ENCODE measurements around the gene NOL4.
"Not testable (repeated sequence)": the region's sequence is repeated elsewhere in the genome, so short reads cannot be mapped to it uniquely, and the experiment has no call there.

NOL4 gene

GRCh38 chr18:34224423-34225217 is at the start of gene NOL4:
Gene NOL4 (minus strand): TSS chr18:34224913. CDS start chr18:34223253, 1,660 bp downstream.
- DNase-seq: no peak

- DNase-seq: not testable (repeated sequence)
These were observed 41.3 kb upstream of the NOL4 start for GRCh38 chr18:34266029-34266428.

GRCh38 chr18:34261865-34262780 is 37.4 kb upstream of the NOL4 start:
- no peak for DNase-seq

- no peak for DNase-seq
These were observed 33.5 kb upstream of the NOL4 start for GRCh38 chr18:34258176-34258575.

GRCh38 chr18:34251919-34252318 is 27.2 kb upstream of the NOL4 start:
- no peak for DNase-seq

- no peak for DNase-seq
These were observed 24.0 kb upstream of the NOL4 start for GRCh38 chr18:34248727-34249126.

- DNase-seq: no peak
These were observed 18.0 kb upstream of the NOL4 start for GRCh38 chr18:34242739-34243138.

GRCh38 chr18:34233781-34234388 is 9.2 kb upstream of the NOL4 start:
- DNase-seq: not testable (repeated sequence)

GRCh38 chr18:34225218-34225553 is 473 bp upstream of the NOL4 start:
- DNase-seq: no peak

GRCh38 chr18:34223893-34224422 is 755 bp downstream of the NOL4 start:
- DNase-seq: no peak

GRCh38 chr18:34223164-34223892 is 1.4 kb downstream of the NOL4 start:
- DNase-seq: no peak

GRCh38 chr18:34222307-34223163 is 2.2 kb downstream of the NOL4 start:
- no peak for DNase-seq

GRCh38 chr18:34221971-34222306 is 2.8 kb downstream of the NOL4 start:
- DNase-seq: no peak

GRCh38 chr18:34220081-34220815 is 4.5 kb downstream of the NOL4 start:
- DNase-seq: no peak

GRCh38 chr18:34219651-34220050 is 5.1 kb downstream of the NOL4 start:
- no peak for DNase-seq

GRCh38 chr18:34212511-34212910 is 12.2 kb downstream of the NOL4 start:
- no peak for DNase-seq

- no peak for DNase-seq
These were observed 17.3 kb downstream of the NOL4 start for GRCh38 chr18:34207344-34207851.

GRCh38 chr18:34203866-34204265 is 20.8 kb downstream of the NOL4 start:
- no peak for DNase-seq

GRCh38 chr18:34196256-34196655 is 28.5 kb downstream of the NOL4 start:
- DNase-seq: no peak

GRCh38 chr18:34194239-34194638 is 30.5 kb downstream of the NOL4 start:
- DNase-seq: no peak

Measured in HCEC 1CT (cell line).